Mesenchymal stem cell (in vitro differentiated cells and primary cell): ENCODE data around the gene UACA.

Experiments
- DNase-seq: peaks from one replicate; pipeline ENCODE4 v3.0.0-alpha.2; 2013
- H2AFZ ChIP-seq: one replicate; pipeline ENCODE4 v1.6.1; 2013; ENCODE audit warnings: low read depth, mild to moderate bottlenecking, control low read depth, inconsistent platforms, low read length, moderate library complexity
- H2AK5ac ChIP-seq: 2 replicates; pipeline ENCODE4 v1.6.1; 2013; ENCODE audit warnings: low read length, moderate library complexity, mild to moderate bottlenecking, inconsistent platforms; ENCODE audit not compliant: severe bottlenecking
- H2BK120ac ChIP-seq: one replicate; pipeline ENCODE4 v1.6.1; 2013; ENCODE audit warnings: low read depth, mild to moderate bottlenecking, inconsistent platforms, low read length, moderate library complexity
- H2BK12ac ChIP-seq, 2 experiments: one replicate each; pipeline ENCODE4 v1.6.1; 2013; ENCODE audit warnings: inconsistent platforms in 2 of 2, low read length in 2 of 2, mild to moderate bottlenecking in 2 of 2, moderate library complexity in 2 of 2, control low read depth in 1 of 2
- H2BK15ac ChIP-seq: one replicate; pipeline ENCODE4 v1.6.1; 2013; ENCODE audit warnings: mild to moderate bottlenecking, low read depth, inconsistent platforms; ENCODE audit not compliant: poor library complexity, severe bottlenecking
- H2BK5ac ChIP-seq: 2 replicates; pipeline ENCODE4 v1.6.1; 2013; ENCODE audit warnings: low read depth, mild to moderate bottlenecking, low read length, control low read depth, inconsistent platforms; ENCODE audit not compliant: poor library complexity, severe bottlenecking
- H3K14ac ChIP-seq, 2 experiments: one replicate each; pipeline ENCODE4 v1.6.1; 2013; ENCODE audit warnings: inconsistent platforms in 2 of 2, low read length in 2 of 2, control low read depth in 1 of 2, mild to moderate bottlenecking in 1 of 2, moderate library complexity in 1 of 2
- H3K18ac ChIP-seq, 2 experiments: one replicate each; pipeline ENCODE4 v1.6.1; 2013; ENCODE audit warnings: inconsistent platforms in 2 of 2, low read length in 2 of 2, control low read depth in 1 of 2, low read depth in 1 of 2, mild to moderate bottlenecking in 1 of 2
- H3K23ac ChIP-seq, 2 experiments: one replicate each; pipeline ENCODE4 v1.6.1; 2013; ENCODE audit warnings: inconsistent platforms in 2 of 2, low read length in 2 of 2, mild to moderate bottlenecking in 2 of 2, moderate library complexity in 2 of 2, control low read depth in 1 of 2
- H3K27ac ChIP-seq: 2 replicates; pipeline ENCODE4 v1.5.1; 2013; ENCODE audit warnings: mild to moderate bottlenecking, moderate library complexity, low read length, control low read depth, inconsistent platforms; ENCODE audit not compliant: poor library complexity, severe bottlenecking
- H3K27me3 ChIP-seq, 2 experiments: 2 replicates each; pipeline versions ENCODE4 v1.6.1 to v1.7.0; 2013; ENCODE audit warnings: low read length in 2 of 2, mild to moderate bottlenecking in 2 of 2, moderate library complexity in 2 of 2, control low read depth in 1 of 2, inconsistent platforms in 1 of 2; ENCODE audit not compliant: control insufficient read depth in 1 of 2, insufficient read depth in 1 of 2
- H3K36me3 ChIP-seq, 2 experiments: 2 replicates each; pipeline versions ENCODE4 v1.6.1 to v1.7.0; 2013; ENCODE audit warnings: low read length in 2 of 2, control low read depth in 1 of 2, inconsistent platforms in 1 of 2, low read depth in 1 of 2, mild to moderate bottlenecking in 1 of 2; ENCODE audit not compliant: insufficient read depth in 2 of 2, control insufficient read depth in 1 of 2
- H3K4ac ChIP-seq, 2 experiments: one replicate each; pipeline ENCODE4 v1.6.1; 2013; ENCODE audit warnings: inconsistent platforms in 2 of 2, low read length in 2 of 2, mild to moderate bottlenecking in 2 of 2, moderate library complexity in 2 of 2, control low read depth in 1 of 2, low read depth in 1 of 2
- H3K4me1 ChIP-seq: 2 replicates; pipeline ENCODE4 v1.6.1; 2013; ENCODE audit warnings: low read depth, low read length, control low read depth; ENCODE audit not compliant: control insufficient read depth, insufficient read depth
- H3K4me2 ChIP-seq: 2 replicates; pipeline ENCODE4 v1.6.1; 2013; ENCODE audit warnings: low read length, mild to moderate bottlenecking, inconsistent platforms; ENCODE audit not compliant: poor library complexity, severe bottlenecking
- H3K4me3 ChIP-seq, 2 experiments: 2 replicates each; pipeline versions ENCODE4 v1.5.1 to v1.7.0; 2013; ENCODE audit warnings: low read length in 2 of 2, mild to moderate bottlenecking in 2 of 2, control low read depth in 1 of 2, low read depth in 1 of 2; ENCODE audit not compliant: insufficient read depth in 1 of 2
- H3K79me1 ChIP-seq: replicated peaks from 2 replicates; pipeline ENCODE4 v1.6.1; 2013; ENCODE audit warnings: mild to moderate bottlenecking, control low read depth, low read length, inconsistent platforms; ENCODE audit not compliant: poor library complexity, severe bottlenecking
- H3K9ac ChIP-seq: 2 replicates; pipeline ENCODE4 v1.7.0; 2013; ENCODE audit warnings: mild to moderate bottlenecking, low read length, moderate library complexity
- H3K9me3 ChIP-seq: 2 replicates; pipeline ENCODE4 v1.7.0; 2013; ENCODE audit warnings: mild to moderate bottlenecking, low read length; ENCODE audit not compliant: control insufficient read depth
- H4K8ac ChIP-seq: one replicate; pipeline ENCODE4 v1.6.1; 2013; ENCODE audit warnings: inconsistent platforms, mild to moderate bottlenecking, low read length, moderate library complexity
- H4K91ac ChIP-seq: one replicate; pipeline ENCODE4 v1.6.1; 2013; ENCODE audit warnings: mild to moderate bottlenecking, low read length, inconsistent platforms
- WGBS: methylation state at CpG from one replicate; pipeline ENCODE4 v1.1.7; 2013; ENCODE audit warnings: mixed read lengths; 5-methylcytosine and 5-hydroxymethylcytosine counted together

UACA gene

DNA sequence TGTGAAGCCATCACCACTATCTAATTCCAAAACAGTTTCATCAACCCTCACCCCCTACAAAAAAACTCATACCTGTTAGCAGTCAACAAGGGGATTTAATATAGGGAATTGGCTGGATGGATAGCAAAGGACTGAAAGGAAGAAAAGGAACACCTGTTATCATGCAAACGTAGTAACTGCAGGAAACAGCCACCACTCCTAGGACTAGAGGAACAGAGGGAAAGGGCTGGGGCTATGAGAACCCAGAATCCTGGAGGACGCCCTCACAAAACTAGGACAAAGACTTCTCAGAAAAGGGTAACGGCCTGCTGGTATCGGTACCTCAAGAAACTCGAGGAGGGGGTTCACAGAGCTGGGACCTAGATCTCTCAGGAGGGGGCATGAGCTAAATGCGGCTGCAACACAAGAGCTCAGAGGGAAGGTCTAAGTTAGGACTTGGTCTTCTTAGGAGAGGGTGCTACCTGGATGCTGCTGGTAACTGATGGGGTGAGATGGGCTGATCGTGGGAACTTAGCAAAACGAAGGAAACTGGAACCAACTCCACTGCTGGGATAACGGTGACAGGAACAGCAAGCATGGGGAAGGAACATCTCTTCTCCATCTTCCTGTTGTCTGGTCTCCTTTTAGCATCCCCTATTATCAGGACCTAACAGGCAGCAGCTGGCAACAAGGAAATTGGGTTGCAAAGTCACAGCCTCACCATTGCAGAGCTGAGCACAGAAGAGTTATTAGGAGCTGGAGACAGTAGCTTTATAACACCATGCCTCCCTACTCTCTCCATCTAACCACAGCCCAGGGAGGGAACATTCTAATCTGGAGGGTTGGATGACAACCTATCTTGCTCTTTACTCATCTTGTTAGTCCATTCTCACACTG lies 147.7 kb downstream of the UACA start:
- no peaks in the 10 kb centered on the region for H3K79me1 ChIP-seq
- H2AFZ ChIP-seq: no peak overlapping the region
- no peak overlapping the region for H3K4me2 ChIP-seq
- no peak for DNase-seq
- H2BK15ac ChIP-seq: no peak overlapping the region
- no peak overlapping the region for H3K23ac ChIP-seq
- H3K36me3 ChIP-seq: peaks cover 0 to 4% of the 10 kb centered on the region in 2 experiments
- 96% methylated on average over 9 of the region's 9 CpGs for WGBS
- no peak overlapping the region for H3K18ac ChIP-seq
- H3K9me3 ChIP-seq: peaks cover 4% of the 10 kb centered on the region
- no peak overlapping the region for H2BK12ac ChIP-seq
- no peak overlapping the region for H2AK5ac ChIP-seq
- no peak overlapping the region for H2BK120ac ChIP-seq
- H3K4me1 ChIP-seq: peaks cover 3% of the 10 kb centered on the region
- H3K4ac ChIP-seq: no peak overlapping the region
- no peak overlapping the region for H3K4me3 ChIP-seq
- no peak overlapping the region for H3K27ac ChIP-seq
- no peak overlapping the region for H4K8ac ChIP-seq
- no peak overlapping the region for H4K91ac ChIP-seq
- H2BK5ac ChIP-seq: no peak overlapping the region
- H3K9ac ChIP-seq: no peak overlapping the region
- no peak overlapping the region for H3K14ac ChIP-seq
- peaks cover 13 to 40% of the 10 kb centered on the region in 2 experiments for H3K27me3 ChIP-seq

DNA sequence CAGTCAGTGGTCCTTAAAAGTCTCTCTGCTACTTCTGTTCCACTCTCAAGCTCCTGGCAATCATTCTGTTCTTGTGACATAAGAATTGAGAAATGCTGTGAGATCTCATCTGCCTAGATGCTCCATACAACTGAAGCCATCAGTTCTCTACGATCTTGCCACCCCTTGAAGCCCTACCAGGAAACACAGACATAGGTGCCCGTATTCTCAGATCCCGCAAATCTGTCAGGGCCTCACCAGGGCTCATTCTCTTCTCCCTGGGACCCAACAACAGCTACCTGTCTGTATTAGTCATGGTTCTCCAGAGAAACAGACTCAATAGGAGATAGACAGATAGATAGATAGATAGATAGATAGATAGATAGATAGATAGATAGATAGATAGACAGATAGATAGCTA lies 149.1 kb downstream of the UACA start:
- no peak overlapping the region for H2AK5ac ChIP-seq
- H2BK15ac ChIP-seq: no peak overlapping the region
- H4K91ac ChIP-seq: no peak overlapping the region
- H2AFZ ChIP-seq: no peak overlapping the region
- H3K27ac ChIP-seq: no peak overlapping the region
- peaks cover 4% of the 10 kb centered on the region for H3K4me1 ChIP-seq
- no peak overlapping the region for H3K4ac ChIP-seq
- H2BK5ac ChIP-seq: no peak overlapping the region
- DNase-seq: no peak
- H2BK12ac ChIP-seq: no peak overlapping the region
- no peak overlapping the region for H3K4me3 ChIP-seq
- H2BK120ac ChIP-seq: no peak overlapping the region
- no peak overlapping the region for H3K9ac ChIP-seq
- H3K4me2 ChIP-seq: no peak overlapping the region
- no peak overlapping the region for H3K14ac ChIP-seq
- WGBS: 98% methylated on average over 3 of the region's 3 CpGs
- H3K23ac ChIP-seq: no peak overlapping the region
- peaks cover 18 to 48% of the 10 kb centered on the region in 2 experiments for H3K27me3 ChIP-seq
- H4K8ac ChIP-seq: no peak overlapping the region
- H3K18ac ChIP-seq: no peak overlapping the region
- H3K79me1 ChIP-seq: no peaks in the 10 kb centered on the region
- H3K36me3 ChIP-seq: peaks cover 0 to 4% of the 10 kb centered on the region in 2 experiments
- peaks cover 4% of the 10 kb centered on the region for H3K9me3 ChIP-seq

DNA sequence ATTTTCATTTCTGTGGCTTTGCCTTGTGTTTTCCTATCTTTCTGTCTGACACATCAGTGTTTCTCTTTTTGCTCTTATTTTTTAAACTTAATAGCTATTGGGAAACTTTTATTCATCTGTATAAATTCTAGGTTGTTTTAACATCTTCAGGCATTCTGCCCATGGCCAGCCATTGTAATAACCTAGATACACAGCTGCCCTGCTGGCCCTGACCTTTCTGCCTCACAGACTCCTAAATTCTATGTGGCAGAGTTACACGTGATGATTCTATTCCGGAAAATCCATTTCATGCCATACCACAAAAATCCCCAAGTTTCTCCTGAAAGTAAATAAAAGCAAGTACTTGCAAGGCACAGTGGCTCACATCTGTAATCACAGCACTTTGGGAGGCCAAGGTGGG lies 150.1 kb downstream of the UACA start:
- no peak overlapping the region for H3K9ac ChIP-seq

DNA sequence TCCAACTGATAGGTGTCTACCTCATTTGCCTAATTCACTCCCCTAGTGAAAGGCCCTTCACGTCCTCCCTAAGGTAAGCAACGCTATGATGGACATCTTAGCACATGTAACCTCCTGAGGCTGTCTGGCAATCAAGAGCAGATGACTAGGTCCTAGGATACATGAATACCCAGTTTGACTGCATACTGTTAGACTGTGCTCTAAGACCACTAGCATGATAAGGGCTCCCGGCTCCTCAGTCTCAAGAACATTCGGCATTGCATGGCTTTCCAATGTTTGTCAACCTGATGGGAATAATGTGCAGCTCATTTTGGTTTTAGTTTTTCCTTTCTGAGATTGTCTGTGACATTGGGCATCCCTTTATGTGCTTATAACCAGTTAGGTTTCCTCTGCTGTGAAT lies 152.1 kb downstream of the UACA start:
- H2AK5ac ChIP-seq: no peak overlapping the region
- H3K9ac ChIP-seq: no peak overlapping the region
- no peak overlapping the region for H2BK12ac ChIP-seq
- H3K4me3 ChIP-seq: no peak overlapping the region
- H3K9me3 ChIP-seq: peaks cover 4% of the 10 kb centered on the region
- DNase-seq: no peak
- peaks cover 2% of the 10 kb centered on the region for H3K4me1 ChIP-seq
- no peak overlapping the region for H3K18ac ChIP-seq
- H3K23ac ChIP-seq: no peak overlapping the region
- H2BK120ac ChIP-seq: no peak overlapping the region
- H2BK15ac ChIP-seq: no peak overlapping the region
- 97% methylated on average over 4 of the region's 4 CpGs for WGBS
- H4K91ac ChIP-seq: peak overlapping the region; percentile 65
- no peak overlapping the region for H2BK5ac ChIP-seq
- H3K36me3 ChIP-seq: no peaks in the 10 kb centered on the region
- no peak overlapping the region for H3K27ac ChIP-seq
- no peak overlapping the region for H3K4me2 ChIP-seq
- no peak overlapping the region for H3K4ac ChIP-seq
- H3K14ac ChIP-seq: no peak overlapping the region
- no peaks in the 10 kb centered on the region for H3K79me1 ChIP-seq
- H3K27me3 ChIP-seq: peaks cover 22 to 50% of the 10 kb centered on the region in 2 experiments
- H4K8ac ChIP-seq: peak overlapping the region; percentile 9
- H2AFZ ChIP-seq: no peak overlapping the region

More for the DNA sequence above, 150.1 kb downstream of the UACA start:
- DNase-seq: no peak
- no peak overlapping the region for H3K4me2 ChIP-seq
- no peak overlapping the region for H2BK15ac ChIP-seq
- no peak overlapping the region for H4K8ac ChIP-seq
- no peak overlapping the region for H3K4me3 ChIP-seq
- no peak overlapping the region for H2BK12ac ChIP-seq
- H2AK5ac ChIP-seq: no peak overlapping the region
- H2BK120ac ChIP-seq: no peak overlapping the region
- H3K36me3 ChIP-seq: peaks cover 0 to 4% of the 10 kb centered on the region in 2 experiments
- H3K4me1 ChIP-seq: peaks cover 4% of the 10 kb centered on the region
- H3K9me3 ChIP-seq: peaks cover 4% of the 10 kb centered on the region
- no peak overlapping the region for H3K4ac ChIP-seq
- H3K27ac ChIP-seq: no peak overlapping the region
- no peak overlapping the region for H3K18ac ChIP-seq
- H2BK5ac ChIP-seq: no peak overlapping the region
- H3K79me1 ChIP-seq: no peaks in the 10 kb centered on the region
- WGBS: 93% methylated on average over 2 of the region's 2 CpGs
- H3K14ac ChIP-seq: no peak overlapping the region
- H4K91ac ChIP-seq: no peak overlapping the region
- no peak overlapping the region for H2AFZ ChIP-seq
- no peak overlapping the region for H3K23ac ChIP-seq
- peaks cover 18 to 52% of the 10 kb centered on the region in 2 experiments for H3K27me3 ChIP-seq
